NCI-H82 (cell line): ENCODE data around the gene HOXB8.

Experiments used
- DNase-seq: peaks from one replicate; lab custom pipeline; 2025; lab: John Stamatoyannopoulos, UW

Gene HOXB8

DNA sequence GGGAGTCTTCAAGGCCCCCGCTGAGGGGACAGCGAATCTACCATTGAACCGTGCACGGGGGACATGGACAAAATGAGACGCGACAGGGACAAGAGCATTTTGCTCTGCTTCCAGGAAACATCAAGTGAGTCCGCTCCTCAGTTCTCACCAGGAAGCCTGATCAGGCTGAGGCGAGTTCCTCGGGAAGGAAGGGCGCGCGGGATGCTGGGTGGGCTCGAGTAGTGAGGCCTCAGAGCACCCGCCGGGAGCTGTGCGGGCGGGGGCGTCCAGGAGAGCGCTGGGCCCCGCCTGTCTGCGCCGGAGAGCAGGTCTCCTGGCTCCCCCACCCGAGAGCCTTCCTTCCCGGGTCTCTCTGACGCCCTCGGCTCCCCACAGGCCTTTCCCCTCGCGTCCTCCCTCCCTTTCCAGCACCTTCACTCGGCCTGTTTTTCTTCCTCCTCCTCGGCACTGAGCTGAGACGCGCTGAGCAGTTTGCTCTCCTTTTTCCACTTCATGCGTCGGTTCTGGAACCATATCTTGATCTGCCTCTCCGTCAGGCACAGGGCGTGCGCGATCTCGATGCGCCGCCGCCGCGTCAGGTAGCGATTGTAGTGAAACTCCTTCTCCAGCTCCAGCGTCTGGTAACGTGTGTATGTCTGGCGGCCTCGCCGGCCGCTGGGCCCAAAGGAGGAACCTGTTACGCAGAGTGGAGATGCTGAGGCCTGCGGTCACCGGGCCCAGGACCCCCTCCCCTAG, 18.9 kb downstream of the HOXB8 start:
- DNase-seq = no peak

- DNase-seq = no peak
Observed at GRCh38 chr17:48595278-48595999, 19.7 kb downstream of the HOXB8 start.

- DNase-seq = no peak
Observed at GRCh38 chr17:48594538-48595277, 20.4 kb downstream of the HOXB8 start.

- peak; percentile 83 for DNase-seq
Observed at GRCh38 chr17:48593840-48594537, 21.1 kb downstream of the HOXB8 start.

DNA sequence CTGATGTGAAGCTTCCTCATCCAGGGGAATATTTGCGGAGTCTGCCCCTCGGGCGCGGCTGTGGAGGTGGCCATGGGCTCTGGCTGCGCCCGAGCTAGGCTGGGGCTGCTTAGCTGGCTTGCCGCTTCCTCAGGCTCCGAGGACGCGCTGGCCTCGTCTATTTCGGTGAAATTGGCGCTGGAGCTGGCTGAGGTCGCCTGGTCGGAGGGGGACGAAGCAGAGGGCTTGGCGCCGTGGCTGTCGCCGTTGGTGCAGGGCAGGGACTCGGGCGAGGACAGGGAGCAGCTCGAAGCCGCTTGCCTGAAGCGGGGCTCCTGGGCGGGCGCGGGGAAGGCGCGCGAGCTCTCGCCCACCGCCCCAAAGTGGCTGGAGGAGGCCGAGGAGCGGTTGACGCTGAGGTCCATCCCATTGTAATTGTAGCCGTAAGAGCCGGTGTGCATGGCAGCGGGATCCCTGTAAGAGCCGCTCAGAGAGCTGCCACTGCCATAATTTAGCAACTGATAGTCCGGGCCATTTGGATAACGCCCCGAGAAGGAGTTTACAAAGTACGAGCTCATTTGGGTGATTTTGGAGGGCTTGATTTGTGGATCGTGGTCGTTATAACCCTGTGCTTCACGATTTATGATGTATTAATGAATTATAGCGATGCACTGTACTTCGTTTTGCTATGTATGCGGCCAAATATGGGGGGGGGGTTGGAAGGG, 21.8 kb downstream of the HOXB8 start, which contains the start of gene HOXB5:
HOXB5 (minus strand) TSS at position 654 of the 704 bp plus-strand sequence; CDS start at position 557, 97 bp downstream.
- no peak for DNase-seq

DNA sequence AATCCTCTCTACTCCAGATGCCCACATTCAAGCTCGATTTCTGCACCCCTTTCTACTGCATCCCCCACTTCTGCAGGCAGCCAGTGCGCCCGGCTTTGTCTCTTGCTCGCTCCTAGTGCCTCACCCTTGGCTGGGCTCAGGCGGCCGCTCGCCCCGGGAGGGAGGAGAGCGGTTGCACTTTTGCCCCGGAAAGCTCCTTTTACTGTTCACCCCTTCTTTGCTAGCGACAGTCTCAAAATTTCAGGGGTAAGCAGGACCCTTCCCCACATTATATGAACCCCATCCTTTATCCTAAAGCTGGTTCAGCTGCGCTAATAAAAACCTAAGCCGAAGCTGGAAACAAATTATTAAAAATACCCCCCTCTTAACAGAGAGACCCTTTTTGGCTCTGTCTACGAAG, 22.5 kb downstream of the HOXB8 start:
- no peak for DNase-seq

DNA sequence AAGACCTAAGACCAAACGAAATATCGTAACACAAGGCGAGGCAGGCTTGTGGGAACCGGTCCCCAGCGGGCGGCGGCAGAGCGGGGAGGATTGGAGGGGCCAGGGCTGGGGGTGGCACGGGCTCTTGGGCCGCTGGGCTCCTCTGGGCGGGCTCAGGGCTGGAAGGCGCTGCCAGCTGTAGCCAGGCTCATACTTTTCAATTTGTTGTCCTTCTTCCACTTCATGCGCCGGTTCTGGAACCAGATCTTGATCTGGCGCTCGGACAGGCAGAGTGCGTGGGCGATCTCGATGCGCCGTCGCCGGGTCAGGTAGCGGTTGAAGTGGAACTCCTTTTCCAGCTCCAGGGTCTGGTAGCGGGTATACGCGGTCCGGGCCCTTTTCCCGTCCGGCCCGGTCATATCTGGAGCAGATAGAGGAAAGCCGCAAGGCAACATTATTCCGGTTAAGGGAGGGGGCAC, 23.0 kb downstream of the HOXB8 start:
- DNase-seq = no peak

- DNase-seq = no peak
Observed at GRCh38 chr17:48591255-48592056, 23.6 kb downstream of the HOXB8 start.

GRCh38 chr17:48590607-48591161, 24.4 kb downstream of the HOXB8 start:
- DNase-seq = no peak

- no peak for DNase-seq
Observed at GRCh38 chr17:48589831-48590606, 25.1 kb downstream of the HOXB8 start, which contains the start of gene HOXB3. HOXB3 (minus strand) TSS chr17:48590241; CDS start chr17:48552474, 37,767 bp downstream.

GRCh38 chr17:48589060-48589830, 25.8 kb downstream of the HOXB8 start:
- no peak for DNase-seq

DNA sequence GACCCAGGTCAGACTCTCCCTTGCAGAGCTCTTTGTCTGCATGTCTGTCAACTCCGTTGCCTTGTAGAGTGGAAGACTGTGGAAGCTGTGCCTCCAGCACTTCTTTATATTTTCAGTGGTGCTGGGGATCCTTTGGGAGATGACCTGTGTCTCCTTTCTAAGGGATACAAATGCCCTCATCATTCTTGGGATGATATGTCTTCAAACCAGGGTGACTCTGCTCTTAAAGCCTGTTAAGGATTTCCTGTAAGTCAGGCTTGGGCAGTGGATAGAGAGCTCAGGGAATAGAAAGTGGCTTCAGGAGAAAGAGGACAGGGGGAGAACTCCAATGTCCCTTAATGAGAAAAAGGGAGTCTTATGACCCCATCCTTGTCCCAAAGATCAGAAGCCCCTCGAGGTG, 26.6 kb downstream of the HOXB8 start:
- no peak for DNase-seq

DNA sequence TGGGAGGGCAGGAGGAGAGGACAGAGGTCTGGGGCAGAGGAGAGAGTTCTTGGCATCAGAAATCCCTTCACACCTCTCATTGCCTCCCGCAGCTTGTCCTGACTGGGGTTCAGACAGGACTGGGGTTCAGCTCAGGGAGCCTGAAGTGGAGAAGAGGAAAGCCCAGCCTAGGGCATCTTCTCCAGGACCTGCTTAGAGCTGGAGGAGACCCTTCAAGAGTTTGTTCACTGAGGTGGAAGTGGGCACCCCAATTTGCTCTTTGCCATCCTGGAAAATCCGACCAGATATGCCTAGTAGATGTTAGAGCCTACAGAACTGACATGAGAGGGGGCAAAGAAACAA, 27.0 kb downstream of the HOXB8 start:
- DNase-seq = no peak

DNA sequence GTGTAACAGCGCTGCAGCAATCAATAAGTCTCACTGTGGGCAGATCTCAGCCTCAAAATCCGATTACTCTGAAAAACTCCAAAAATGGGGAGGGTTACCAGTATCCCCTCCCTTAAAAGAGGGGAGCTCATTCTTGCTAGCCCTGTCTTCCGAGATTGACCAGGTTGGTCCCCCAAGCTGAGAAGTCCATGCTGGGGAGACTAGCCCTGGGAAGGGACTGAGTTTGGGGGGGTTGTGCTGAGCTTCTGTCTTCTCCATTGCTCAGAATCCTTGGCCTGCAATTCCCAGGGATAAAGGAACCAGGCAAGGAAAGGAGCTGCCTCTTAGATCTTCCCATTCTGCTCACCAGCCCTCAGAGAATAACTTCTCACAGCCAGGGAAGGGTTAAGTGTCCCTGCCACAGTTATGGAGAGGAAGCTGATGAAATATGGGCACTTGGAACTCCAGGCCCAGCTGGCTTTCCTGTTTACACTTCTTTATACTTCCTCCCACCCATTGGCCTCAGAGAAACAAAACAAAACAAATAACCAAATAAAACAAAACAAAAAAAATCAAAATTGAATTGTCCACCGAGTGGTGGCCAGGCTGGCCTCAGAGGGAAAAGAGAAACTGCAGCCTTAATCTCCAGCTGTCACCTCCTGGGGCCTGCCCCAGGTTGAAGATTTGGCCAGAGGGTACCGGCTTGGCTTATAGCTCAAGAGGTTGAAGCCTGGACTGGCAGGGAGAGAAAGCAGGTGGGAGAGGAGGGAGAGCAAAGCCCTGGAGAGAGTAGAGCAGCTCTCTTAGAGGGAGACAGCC, 27.6 kb downstream of the HOXB8 start:
- no peak for DNase-seq

GRCh38 chr17:48586355-48587258, 28.5 kb downstream of the HOXB8 start:
- DNase-seq = no peak

- DNase-seq = no peak
Observed at GRCh38 chr17:48584223-48584741, 30.8 kb downstream of the HOXB8 start.
